Measurements from ENCODE around the gene EEF1AKMT1.

The EEF1AKMT1 gene

DNA sequence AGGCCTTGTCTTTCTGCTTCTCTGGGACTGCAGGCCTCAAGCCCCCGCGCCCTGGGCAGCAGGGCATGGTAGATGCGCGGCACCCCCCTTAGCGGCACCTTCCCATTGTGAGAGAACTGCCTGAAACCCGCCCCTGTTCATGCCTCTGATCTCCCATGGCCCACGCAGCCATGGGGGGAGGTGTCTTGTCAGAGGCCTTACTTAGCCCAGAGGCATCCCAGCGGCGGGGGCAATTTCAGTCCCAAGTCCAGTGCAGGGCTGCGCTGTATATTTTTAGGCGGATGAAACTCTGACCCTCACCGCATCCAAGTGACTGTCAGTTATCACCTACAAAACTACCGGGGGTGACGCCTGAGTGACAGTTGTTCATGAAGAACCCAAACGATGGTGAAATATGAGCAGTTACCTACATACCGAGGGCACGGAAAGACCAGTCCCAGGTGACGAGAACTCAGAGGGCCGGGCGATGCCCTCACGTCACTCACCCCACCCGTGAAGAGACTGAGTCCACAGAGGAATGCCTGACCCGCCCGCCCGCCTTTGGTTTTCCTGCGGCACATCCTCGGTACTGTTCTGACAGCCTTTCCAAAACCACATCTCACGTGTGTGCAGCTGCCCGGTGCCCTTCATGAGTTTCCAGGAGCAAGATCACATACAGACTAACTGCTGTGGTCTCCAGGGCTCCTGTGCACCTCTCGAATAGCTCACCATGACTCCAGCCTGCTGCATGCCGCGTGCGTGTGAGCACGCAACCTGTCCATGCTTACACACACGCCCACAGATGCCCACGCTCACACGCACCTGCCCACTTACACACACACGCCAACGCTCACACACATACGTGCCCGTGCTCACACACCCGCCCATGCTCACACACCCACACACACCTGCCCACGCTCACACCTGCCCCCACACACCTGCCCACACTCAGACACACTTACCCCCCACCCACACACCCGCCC lies 55.9 kb downstream of the EEF1AKMT1 start:
- no peak for DNase-seq

GRCh38 chr13:20716951-20717350 lies 56.8 kb downstream of the EEF1AKMT1 start:
- DNase-seq, result no peak

DNA sequence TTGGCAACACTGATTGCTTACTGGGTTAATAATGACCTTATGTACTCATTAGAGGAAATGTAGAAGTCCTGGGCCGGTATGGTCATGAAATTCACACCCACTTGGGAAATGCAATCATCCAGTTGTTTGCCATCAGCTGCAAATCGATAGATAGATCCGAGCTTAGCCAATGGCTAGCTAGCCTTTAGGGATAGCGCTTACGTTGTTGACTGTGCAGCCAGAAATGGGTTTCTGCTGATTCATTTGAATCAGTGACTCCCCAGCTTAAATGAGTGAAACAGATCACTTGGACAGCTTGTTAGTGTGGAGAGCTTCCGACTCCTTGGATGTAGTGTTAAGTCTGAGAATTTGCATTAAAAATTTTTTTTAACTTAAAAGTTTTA lies 58.4 kb downstream of the EEF1AKMT1 start:
- no peak for DNase-seq

- DNase-seq, result no peak
Measured at GRCh38 chr13:20714563-20715329, 59.0 kb downstream of the EEF1AKMT1 start.

DNA sequence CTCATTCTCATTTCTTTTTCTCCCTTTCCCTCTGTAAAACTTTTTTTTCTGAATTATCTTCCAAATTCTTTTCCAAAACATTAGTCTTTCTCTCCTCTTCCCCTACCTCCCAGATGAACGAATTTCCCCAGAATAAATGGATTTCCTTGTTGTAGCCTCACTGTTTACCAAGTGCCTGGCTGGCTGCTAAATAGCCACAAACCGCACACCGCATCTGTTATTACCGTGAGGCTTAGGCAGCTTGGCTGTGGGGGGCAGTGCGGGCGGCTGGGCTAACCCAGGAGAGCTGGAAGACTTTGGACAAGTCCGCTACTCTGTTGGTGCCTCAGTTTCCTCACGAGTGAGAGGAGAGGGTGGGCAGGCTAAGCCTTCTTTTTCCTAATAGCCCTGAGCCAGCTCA lies 59.6 kb downstream of the EEF1AKMT1 start:
- DNase-seq, result no peak

DNA sequence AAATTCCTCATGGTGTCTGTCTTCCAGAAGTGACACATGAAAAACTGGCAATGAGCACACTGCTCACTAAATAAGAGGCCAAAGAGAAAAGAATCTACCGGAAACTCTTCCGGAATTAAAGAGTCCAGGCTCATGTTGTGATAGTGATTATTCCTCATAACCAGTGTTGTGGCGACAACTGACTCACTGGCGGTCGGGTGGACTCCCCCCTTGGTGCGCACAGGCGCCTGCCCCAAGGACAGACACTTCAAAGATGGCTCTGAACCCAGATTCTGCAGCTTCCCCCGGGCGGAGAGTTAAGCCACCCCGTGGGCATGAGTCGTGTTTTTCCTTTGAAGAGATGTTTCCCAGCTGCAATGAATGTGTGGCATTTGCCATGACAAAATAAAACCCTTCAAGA lies 60.0 kb downstream of the EEF1AKMT1 start:
- DNase-seq, result no peak

- no peak for DNase-seq
Measured at GRCh38 chr13:20713014-20713376, 60.8 kb downstream of the EEF1AKMT1 start.

DNA sequence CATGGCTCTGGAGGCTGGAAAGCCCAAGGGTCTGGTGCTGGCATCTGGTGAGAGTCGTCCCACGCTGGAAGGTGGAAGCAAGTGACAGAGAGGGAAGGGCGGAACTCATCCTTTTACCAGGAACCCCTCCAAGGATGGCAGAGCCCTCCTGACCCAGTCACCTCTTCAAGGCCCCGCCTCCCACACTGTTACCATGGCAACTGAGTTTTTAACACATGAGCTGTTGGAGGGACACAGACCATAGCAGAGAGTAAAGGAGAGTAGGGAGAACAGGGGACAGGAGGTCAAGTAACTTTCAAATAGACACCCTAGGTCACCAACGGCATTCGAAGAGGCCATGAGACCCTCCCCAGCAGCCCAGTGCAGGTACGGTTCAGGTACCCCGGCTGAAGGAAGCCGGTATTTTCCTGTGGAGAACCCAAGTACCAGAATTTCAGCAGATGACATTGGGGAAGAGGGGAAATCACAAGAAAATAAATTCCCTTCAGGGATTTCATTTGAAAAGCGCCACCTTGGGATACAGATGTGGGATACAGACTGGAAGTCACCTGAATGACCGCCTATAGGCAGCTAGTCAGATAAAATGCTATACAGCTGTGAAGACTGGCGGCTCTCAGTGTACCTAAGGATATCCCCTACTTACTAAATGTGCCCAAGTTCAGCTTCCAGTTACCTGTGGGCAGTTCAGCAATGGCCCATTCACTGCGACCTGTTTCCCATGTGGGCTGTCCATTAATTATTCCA lies 62.3 kb downstream of the EEF1AKMT1 start:
- DNase-seq, result no peak

- no peak for DNase-seq
Measured at GRCh38 chr13:20709782-20710181, 64.0 kb downstream of the EEF1AKMT1 start.

- no peak for DNase-seq
Measured at GRCh38 chr13:20709369-20709768, 64.4 kb downstream of the EEF1AKMT1 start.

- no peak for DNase-seq
Measured at GRCh38 chr13:20708216-20708615, 65.5 kb downstream of the EEF1AKMT1 start.

DNA sequence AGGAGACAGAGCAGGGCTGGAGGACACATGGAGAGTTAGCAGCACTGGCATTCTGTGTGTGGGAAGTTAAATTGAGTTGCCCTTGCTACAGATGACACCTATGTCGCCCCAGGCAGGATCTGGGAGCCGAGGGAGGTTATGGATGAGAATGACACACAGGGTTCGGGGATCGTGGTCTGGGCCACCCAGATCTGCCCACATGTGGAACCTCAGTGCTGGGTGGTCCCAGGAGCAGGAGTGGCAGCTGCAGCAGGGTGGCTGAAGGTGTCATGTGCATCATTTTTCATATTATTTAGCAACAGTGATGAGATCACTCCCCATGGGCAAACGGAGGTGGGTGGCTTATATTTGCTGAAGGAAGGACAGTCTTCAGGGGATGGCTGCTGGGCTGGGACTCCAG lies 67.1 kb downstream of the EEF1AKMT1 start:
- no peak for DNase-seq

DNA sequence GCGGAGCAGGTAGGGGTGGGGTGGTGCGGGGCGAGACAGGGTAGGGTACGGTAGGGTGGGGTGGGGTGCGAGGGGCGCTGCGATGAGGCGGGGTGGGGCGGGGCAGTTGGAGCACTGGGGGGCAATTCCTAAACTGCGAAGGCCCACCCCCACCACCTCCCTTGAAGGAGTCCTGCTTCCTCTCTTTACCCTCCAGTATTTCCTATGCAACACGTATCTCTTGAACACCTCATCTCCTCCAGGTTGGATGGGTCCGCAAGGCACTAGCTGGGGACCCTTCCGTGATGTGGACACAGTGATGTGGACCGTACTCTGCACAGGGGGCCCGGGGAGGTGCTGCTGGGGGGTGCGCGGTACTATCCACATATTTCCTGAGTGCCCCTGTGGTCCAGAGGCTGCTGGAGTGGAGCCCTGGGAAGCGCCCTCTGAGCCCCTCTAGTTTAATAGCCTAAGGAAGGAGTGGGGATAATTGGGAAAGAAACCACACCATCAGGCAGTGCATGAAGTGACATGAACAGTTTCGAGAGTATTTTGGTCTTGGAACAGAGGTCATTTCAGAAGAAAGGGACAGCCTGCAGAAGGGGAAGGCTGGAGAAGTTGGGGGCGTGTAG lies 69.2 kb downstream of the EEF1AKMT1 start:
- DNase-seq, result no peak

DNA sequence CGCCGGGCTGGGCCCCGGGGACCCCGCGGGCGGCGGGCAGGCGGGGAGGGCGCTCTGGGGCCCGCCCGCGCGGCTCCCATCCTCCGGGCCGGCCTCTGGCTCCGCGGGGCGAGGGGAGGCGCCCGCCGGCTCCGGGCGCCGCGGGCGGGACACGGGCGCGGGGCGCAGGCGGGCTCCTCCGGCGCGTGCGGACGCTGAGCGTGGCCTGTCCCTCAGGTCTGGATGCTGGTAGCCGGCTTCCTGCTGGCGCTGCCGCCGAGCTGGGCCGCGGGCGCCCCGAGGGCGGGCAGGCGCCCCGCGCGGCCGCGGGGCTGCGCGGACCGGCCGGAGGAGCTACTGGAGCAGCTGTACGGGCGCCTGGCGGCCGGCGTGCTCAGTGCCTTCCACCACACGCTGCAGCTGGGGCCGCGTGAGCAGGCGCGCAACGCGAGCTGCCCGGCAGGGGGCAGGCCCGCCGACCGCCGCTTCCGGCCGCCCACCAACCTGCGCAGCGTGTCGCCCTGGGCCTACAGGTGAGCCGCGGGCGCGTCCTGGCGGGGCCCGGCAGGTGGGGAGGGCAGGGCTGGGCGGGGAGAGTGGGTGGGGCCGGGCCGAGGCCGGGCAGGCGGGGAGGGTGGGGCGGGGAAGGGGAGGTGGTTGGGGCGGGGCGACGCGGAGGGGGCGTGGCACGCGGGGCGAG lies 69.8 kb downstream of the EEF1AKMT1 start:
- peak; percentile 22 for DNase-seq

DNA sequence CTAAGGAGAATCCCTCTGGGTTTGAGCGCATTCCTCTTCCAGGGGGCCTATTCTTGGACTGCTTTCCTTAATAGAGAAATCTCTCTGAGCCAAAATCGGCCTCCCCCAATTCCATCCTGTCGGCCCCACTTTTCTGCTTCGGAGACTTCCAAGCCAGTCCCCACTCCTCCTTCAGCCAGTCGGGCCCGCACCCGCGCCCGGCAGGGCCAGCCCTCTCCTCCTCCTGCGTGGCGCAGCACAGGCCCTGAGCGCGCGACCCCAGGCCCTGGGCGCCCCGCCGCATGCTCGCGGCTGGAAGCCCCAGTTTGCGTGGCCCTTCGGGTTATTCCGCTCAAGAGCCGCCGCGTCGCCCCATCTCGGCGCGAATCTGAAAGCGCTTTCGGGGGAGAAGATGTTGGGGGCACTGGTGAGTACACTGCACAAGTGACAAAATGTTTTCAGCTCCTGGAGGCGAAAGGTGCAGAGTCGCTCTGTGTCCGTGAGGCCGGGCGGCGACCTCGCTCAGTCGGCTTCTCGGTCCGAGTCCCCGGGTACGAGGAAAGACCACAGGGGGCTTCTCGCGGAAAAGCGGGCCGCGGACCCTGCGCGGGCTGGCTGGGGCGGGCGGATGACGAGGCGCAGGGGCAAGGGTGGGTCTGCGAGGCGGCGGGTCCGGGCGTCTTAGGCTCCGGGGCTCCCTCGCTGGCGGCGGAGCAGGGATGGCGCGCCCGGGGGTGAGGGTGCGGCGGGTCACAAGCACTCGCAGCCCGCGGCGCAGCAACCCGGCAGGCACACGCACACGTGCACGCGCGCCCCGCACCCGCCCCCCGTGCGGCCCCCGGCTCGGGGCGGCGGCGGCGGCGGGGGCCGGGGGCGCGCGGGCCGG lies 70.6 kb downstream of the EEF1AKMT1 start, which contains the start of gene IL17D:
Gene IL17D, plus strand, starts transcription at position 785 of the 865 bp plus-strand sequence. CDS start 303 bp downstream, outside the sequence.
- peak; percentile 67 for DNase-seq

- DNase-seq, result no peak
Measured at GRCh38 chr13:20702530-20702914, 71.2 kb downstream of the EEF1AKMT1 start.

DNA sequence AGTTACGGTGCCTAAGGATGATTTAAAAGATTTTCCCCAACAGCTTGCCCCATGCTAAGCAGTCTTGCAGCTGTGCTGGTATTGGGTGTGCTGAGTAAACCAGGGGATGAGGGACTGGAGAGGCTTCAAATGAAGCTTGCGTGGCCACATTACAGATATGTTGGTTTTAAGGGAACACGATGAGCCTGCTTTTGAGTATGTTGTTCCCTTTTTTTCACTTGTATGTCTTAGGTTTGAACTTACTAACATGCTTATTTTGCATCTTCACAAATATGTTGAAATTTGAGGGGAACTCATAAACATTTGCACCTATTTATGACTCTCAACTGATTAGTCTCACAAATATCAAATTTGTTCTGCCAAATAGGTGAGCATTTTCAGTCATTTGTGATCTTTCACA lies 72.3 kb downstream of the EEF1AKMT1 start:
- no peak for DNase-seq

DNA sequence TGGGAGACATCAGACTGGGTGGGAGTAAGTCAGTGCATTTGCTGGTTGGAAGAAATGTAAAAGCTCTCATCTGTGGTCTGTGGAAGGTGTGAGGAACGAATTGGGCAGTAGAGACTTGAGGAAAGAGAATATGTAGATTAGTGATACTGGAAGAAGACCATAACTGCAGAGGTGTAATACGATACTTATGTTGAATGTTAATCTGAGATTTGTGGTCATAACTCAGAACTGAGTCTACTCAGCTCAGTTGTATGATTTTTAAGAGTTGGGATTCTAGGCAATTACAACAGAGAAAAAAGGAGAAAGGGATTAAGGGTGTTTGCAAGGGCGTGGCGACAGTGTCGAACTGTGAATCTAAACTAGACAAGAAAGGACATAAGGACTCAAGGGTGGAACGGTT lies 73.5 kb downstream of the EEF1AKMT1 start:
- DNase-seq, result no peak

DNA sequence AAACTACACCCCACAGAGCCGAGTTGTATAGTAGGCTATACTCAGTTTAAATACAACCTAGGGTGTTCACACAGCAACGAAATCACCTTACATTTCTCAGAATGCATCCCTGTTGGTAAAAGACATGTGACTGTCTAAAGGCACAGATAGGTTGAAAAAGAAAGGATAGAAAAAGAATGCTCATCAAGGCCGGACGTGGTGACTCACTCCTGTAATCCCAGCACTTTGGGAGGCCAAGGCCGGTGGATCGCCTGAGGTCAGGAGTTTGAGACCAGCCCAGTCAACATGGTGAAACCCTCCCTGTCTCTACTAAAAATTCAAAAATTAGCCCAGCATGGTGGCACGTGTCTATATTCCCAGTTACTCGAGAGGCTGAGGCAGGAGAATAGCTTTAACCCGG lies 74.0 kb downstream of the EEF1AKMT1 start:
- DNase-seq, result no peak

DNA sequence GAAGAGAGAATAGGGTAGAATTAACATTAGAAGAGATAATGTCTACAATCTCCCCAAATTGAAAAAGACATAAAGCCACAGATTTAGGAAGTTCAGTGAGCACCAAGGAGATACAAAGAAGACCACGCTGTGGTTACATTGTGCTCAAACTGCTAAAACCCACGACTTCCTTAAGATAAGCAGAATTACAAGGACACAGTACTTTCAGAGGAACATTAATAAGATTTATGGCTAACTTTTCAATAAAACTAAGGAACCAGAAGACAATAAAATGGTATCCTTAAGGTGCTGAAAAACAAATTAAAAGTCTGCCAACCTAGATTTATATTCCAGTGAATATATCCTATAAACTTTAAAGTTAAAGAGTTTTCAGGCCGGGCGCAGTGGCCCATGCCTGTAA lies 77.7 kb downstream of the EEF1AKMT1 start:
- no peak for DNase-seq

GRCh38 chr13:20691616-20692015 lies 82.1 kb downstream of the EEF1AKMT1 start:
- no peak for DNase-seq
